ENCODE results near the gene INSR. TPM values are rescaled to one million over a fixed set of nuclear protein-coding genes. Genes with fewer than 3 reads are reported as not detected.

Gene INSR
- total and polyA plus RNA-seq, 2 of the 8 experiments (the other 6 are each of a cell fraction or from before 2014, with no cell fraction given), result 13.1 to 48.7 TPM

- Histone ChIP-seq H4K5ac (ENCODE audit: insufficient read length, low read depth, low read length) (no peak overlapping the region), H3K4me1 (replicated peaks in 1 of 4; ENCODE audit: control insufficient read depth in 3 of 4, insufficient read depth in 4 of 4, low read length in 3 of 4) (no peaks in the 10 kb centered on the region), H3K79me2 (ENCODE audit: control insufficient read depth in 1 of 2, insufficient read depth in 2 of 2, low read length in 2 of 2) (peaks cover 0 to 20% of the 10 kb centered on the region in 2 experiments; a peak in 1 of 4 replicates), H2BK15ac (ENCODE audit: low read length) (no peak overlapping the region), H2BK5ac (ENCODE audit: low read depth, low read length) (no peak overlapping the region), H3K56ac (replicated peaks; ENCODE audit: insufficient read length, low read depth, low read length) (no peak overlapping the region), H3K4ac (replicated peaks; ENCODE audit: insufficient read length, low read depth, low read length) (no peak overlapping the region), H2BK12ac (ENCODE audit: low read depth, low read length) (no peak overlapping the region), H3K36me3 (ENCODE audit: control insufficient read depth in 2 of 4, insufficient read depth in 4 of 4, low read length in 3 of 4) (peaks cover 0 to 5% (median 0%) of the 10 kb centered on the region in 4 experiments; a peak in 1 of 8 replicates), H2AK5ac (ENCODE audit: low read depth, low read length) (no peak overlapping the region), H3K4me2 (ENCODE audit: insufficient read depth in 1 of 2, low read depth in 2 of 2, low read length in 2 of 2) (no peak overlapping the region), H3K14ac (ENCODE audit: insufficient read length) (no peak overlapping the region), H3K27ac (ENCODE audit: low read depth, low read length) (no peak overlapping the region), H3K9ac (replicated peaks in 1 of 4; ENCODE audit: extremely low read depth in 1 of 4, low read depth in 3 of 4, low read length in 3 of 4) (no peak overlapping the region), H3K18ac (ENCODE audit: extremely low read depth, low read length) (no peak overlapping the region), H2BK120ac (replicated peaks; ENCODE audit: low read depth, low read length) (no peak overlapping the region), H3K4me3 (ENCODE audit: extremely low read depth in 1 of 4, insufficient read depth in 2 of 4, low read depth in 3 of 4, low read length in 4 of 4) (no peak overlapping the region), H4K20me1 (replicated peaks in 1 of 2; ENCODE audit: control insufficient read depth in 1 of 2, insufficient read depth in 2 of 2, low read length in 2 of 2) (no peaks in the 10 kb centered on the region), H4K91ac (replicated peaks; ENCODE audit: insufficient read length, low read length) (no peak overlapping the region), H3K27me3 (replicated peaks in 1 of 4; ENCODE audit: control insufficient read depth in 3 of 4, extremely low read depth in 1 of 4, insufficient read depth in 3 of 4, low read length in 3 of 4) (no peaks in the 10 kb centered on the region), H3K79me1 (ENCODE audit: low read depth, low read length) (peaks cover 3% of the 10 kb centered on the region; the same call in 1 of the 2 replicates), H2AFZ (ENCODE audit: low read length) (no peak overlapping the region), H2BK20ac (ENCODE audit: low read length) (no peak overlapping the region), H3K23me2 (ENCODE audit: low read depth, low read length) (no peaks in the 10 kb centered on the region), H4K8ac (ENCODE audit: extremely low read depth, insufficient read depth, low read length) (no peak overlapping the region), H3K9me3 (ENCODE audit: insufficient read depth in 2 of 2, low read depth in 1 of 2, low read length in 1 of 2) (peaks cover 7 to 10% of the 10 kb centered on the region in 2 experiments; a peak in 2 of 4 replicates), H3K23ac (ENCODE audit: insufficient read length) (no peak overlapping the region)
- ChIA-PET POLR2A (ENCODE audit: partially characterized antibody) (no interaction called here), CTCF (ENCODE audit: partially characterized antibody) (interaction anchor here (1.0 to 1.3 kb wide), 4 partner anchors 7 to 82 kb away, joined by 3 to 4 read pairs (median 3); no protein-coding TSS in a partner anchor)
- FAIRE-seq, result no peak
- no peak for DNase-seq (ENCODE audit: low read depth in 1 of 2, low spot score in 2 of 2)
- WGBS, 2 experiments (ENCODE audit: extremely low coverage in 1 of 2, insufficient coverage in 1 of 2, insufficient read length in 1 of 2, insufficient replicate concordance in 2 of 2, low coverage in 1 of 2, low lambda C conversion rate in 2 of 2, missing lambda C conversion rate in 1 of 2), result 93% methylated on average over 4 of the region's 4 CpGs; no CpG with 5 or more reads in 1 of the 2 experiments
Observed at GRCh38 chr19:7247155-7247554, 47.1 kb downstream of the INSR start.

Measured in H1 (cell line).